Activated CD8-positive, alpha-beta memory T cell treated with anti-CD3 and anti-CD28 coated beads, Interleukin-2, amount 50 U/mL, for 4 hours (primary cell): Measurements from ENCODE around the gene TMTC1.

Experiments
- DNase-seq: peaks from one replicate; pipeline ENCODE4 v3.0.0-alpha.2; 2020

TMTC1 gene

DNA sequence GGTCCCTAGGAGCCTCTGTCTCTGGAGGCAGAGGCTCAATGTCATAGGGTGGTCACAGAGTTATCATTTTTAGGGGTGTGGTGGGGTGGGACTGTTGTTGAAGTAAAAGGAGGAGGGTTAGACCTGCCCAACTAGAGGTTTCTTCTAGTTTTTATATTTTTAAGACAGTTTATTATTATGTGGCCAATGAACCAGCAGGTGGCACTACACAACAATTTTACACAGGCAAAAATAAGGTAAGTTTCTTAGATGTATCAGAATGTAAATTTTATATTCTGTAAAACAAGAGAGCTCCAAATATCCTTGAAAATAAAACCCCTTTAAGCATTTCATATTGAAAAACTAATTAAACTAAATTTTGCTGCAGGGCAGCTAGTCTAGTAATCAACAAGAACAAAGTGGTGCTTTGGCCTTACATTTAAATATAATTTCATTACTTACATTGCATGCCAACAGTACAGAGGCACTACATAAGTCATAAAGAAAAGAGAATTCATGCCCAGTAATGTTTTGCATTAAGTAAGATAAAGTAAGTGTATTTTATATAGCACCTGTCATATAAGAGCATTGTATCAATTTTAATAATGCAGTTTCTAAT is 264.1 kb downstream of the TMTC1 start:
- peak; percentile 19 for DNase-seq

DNA sequence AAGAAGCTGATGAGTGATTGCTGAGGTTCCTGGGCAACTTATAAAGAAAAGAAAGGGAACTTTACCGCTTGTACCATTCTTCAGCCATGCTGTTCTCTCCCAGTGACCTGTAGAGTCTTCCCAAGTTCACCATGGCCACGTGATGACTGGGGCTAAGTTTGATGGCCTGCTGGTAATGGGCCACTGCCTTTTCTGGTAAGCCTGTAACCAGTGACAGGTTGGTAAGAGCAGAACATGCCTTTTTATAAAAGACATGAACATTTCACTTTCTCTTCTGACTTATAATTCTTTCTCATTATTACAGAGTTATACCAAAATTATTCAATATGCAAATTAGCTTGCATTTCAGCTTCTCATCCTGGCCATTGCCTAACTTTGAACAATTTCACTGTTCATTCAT is 265.3 kb downstream of the TMTC1 start:
- DNase-seq = no peak

DNA sequence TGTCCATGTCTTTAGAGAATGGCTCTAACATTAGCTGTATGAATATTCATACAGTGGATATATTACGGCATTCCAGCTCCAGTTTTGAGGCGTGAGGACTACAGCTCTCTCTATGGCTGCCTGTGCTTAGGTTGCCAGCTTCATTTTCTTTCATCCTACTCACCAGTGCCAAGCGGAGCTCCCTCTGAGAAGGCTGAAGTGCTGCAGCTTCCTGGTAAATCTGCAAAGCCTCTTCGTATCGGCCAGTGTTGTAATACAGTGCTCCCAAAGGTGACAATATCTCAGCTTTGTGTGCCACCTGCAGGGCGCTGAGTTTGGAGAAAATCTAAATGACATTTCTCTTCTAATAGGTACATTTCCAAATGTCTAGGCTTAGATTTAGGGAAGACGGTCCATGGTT is 266.5 kb downstream of the TMTC1 start:
- DNase-seq = no peak

DNA sequence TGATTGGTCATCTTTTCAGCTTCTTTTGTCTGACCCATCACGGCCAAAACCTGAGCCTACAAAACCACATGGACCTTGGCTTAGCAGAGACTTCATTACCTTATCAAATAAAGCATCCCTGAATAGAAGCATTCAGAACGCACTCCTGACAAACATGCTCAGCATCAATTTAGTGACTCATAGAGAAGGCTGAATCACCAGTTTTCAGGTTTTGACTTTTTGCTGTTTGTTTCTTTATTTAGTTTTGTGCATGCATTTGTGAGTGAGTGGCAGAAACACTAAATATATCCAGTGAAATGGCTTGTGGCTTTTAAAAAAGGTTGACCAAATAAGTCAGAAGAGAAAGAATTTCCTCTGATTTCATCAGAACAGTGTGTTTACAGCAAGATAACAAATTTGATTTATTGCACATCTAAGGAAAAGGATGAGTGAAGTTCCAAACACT is 267.3 kb downstream of the TMTC1 start:
- DNase-seq = no peak

DNA sequence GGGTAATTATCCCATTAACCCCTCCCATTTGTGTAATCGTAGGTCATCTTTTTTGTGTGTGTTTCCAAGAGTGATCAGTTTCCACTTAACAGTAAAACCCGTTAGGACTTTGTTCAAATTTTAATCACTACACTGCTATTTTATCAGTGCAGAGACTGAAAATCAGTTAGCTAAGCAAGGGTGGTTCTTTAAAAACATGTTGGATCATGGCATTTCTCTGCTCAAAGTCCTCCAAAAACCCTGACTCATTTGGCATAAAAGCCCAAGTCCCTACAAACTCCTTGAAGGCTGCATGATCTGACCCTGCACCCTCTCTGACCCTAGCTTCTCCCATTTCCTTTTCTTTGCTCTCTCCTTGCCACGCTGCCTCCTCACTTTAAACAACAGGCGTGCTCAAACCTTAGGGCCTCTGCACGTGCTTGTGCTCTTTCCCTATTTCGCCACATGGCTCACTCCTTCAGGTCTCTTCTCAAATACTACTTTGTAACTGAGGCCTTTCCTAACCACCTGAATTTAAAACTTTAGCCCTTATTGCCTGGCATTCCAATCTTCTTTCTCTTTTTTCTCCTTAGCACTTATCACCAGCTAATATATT is 273.1 kb downstream of the TMTC1 start:
- no peak for DNase-seq

DNA sequence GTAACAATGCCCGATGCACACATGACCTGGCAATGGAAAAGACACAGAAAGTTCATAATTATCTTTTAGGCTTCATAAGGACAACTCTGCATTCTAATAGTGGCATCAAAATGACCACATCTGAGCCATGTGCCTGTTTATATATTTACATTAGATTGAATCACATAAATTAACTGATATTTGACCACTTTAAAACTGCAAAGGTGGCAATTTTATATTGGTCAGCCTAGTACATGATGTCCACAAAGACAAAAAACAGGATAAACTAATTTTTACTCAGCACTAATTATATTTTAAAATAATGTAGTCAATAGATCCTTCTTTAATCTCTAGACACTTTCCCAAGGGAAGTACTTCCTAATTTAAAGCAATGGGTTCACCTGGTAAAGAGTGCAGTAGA is 274.2 kb downstream of the TMTC1 start:
- no peak for DNase-seq

DNA sequence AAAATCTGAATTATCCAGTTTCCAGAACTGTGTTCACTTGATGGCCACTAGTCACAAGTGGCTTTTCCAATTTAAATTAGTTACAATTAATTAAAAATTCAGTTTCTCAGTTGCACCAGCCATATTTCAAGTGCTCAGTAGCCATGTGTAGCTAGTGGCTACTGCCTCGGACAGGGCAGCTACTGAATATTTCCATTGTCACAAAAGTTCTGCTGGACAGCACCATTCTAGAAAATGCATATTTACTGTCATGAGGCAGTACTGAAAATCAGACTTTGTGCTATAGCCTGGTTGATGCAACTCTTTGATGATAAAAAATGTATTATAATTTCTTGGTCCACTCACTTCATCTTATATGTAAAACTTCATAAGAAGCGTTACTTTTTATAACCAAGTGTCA is 274.8 kb downstream of the TMTC1 start:
- no peak for DNase-seq

DNA sequence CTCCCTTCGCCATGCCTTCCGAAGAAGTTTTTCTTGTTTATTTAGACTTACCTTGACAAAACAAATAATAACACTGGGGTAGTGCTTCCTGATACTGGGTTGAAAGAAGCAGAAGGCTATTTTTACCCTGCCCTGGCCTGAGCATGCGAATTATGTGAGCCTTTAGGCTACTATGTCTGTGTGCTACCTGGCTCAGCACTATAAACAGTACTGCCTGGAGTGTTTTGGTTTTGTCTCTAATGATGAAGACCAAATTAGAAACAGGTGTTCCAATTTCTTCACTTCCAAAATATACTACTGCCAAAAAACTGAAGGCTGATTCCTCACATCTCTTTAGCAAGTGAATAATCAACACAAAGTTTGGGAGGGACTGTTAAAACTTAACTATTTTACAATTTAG is 278.6 kb downstream of the TMTC1 start:
- DNase-seq = no peak

DNA sequence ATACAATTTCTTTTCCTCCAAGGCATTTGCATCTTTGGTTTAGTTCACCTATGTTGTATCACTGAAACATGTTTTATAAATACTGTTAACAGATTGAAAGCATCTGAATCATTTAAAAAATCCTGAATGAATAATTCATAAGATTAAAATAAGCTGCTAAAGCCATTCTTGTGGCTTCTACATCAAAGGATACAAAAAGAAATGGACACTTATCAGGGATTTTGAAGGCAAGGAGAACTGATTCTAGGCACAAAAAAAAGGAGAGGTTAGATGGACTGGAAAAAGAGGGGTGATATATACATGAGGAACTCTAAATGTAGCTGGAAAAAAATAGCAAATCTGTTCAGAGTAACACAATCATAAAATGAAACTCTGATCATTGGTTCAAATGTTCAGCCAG is 280.5 kb downstream of the TMTC1 start:
- no peak for DNase-seq

DNA sequence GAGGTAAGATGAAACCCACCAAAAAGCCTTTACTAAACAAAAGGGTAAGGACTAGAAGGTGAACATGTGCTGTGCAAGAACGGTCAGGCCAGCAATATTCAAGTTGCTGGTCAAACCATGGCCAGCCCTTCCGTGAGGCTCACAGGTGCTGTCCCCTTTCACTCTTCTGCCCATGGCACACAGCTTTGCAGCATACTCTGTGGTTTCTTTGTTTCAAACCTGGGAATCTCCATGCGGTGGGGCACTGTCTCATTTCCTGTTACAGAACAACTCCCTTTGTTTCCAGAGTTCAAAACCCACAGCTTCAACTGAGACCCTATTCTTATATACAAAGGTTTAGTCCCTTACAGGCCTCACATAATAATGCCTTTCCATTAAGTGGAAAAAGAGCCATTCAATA is 284.5 kb downstream of the TMTC1 start:
- no peak for DNase-seq

DNA sequence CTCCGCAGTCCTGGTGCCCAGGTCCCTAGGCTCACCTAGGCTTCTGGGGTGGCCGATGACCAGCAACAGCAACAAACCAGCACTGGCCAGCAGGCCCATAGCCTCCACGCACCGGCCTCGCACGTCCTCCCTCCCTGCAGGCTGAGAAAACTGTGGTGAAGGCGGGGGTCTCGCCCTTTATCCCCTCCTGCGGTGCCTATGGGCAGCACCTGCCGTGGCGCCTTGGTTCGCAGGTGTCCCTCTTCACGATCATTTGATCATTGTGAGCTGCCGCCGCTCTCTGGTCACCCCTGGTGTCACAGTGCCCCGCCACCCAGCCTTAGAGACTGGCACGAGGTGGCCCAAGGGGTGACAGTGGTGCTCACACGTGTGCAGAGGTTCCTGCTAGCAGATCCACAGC is 286.2 kb downstream of the TMTC1 start, which contains the start of gene OVCH1:
Gene OVCH1 (minus strand): TSS at position 99 of the 400 bp plus-strand sequence. CDS start 0 bp downstream, at position 99.
- DNase-seq = no peak

DNA sequence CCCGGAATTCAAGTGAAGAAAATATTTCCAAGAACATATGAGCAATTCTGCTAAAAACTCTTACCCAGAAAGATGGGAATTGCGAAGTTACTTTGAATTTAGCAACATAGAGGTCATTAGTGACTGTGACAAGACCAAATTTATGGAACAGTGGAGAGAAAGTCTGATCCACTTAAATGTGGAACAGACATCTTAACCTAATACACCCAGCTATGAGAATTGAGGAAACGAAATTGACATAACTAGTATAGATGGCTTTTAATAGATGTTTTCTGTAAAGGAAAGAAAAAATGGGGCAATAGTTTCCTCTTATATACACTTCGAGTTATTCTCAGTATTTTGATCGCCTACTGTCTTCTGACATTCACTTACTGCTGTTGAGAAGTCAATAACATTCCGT is 290.9 kb downstream of the TMTC1 start:
- no peak for DNase-seq

DNA sequence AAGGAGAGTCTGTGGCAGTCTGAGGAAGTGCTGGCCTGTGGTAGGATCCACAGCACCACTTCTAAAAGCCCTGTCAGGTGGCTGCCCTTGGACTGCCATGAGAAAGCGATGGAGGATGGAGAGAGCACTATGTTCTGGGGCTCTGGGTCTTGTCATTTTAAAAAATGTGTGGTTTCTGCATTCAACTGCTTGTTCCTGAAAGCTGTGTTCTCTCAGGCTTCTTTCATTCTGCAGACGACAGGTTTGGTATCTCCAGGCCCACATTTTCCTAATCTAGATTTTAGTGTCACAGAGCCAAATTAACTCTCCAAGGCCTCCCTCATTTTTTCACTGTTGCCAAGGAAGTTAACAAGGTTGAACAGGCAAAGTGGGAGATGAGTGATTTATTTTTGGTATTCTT is 296.8 kb downstream of the TMTC1 start:
- no peak for DNase-seq

DNA sequence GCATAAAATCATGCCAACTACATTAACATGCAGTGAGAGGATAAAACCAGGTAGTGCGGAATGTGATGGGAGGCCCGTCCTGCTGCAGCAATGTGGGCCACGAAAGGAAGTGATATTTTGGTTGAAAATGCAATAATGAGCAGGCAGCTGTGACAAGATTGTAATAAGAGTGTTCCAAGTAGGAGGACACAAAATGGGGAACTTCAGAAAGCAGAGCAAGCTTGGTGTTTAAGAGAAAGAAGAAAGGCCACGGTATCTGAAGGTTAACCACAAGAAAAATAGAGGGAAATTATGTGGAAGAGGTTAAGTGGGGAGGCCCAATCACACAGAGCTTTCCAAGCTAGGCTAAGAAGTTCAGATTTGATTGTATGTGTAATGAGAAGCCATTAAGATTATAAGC is 320.5 kb downstream of the TMTC1 start:
- DNase-seq = no peak

DNA sequence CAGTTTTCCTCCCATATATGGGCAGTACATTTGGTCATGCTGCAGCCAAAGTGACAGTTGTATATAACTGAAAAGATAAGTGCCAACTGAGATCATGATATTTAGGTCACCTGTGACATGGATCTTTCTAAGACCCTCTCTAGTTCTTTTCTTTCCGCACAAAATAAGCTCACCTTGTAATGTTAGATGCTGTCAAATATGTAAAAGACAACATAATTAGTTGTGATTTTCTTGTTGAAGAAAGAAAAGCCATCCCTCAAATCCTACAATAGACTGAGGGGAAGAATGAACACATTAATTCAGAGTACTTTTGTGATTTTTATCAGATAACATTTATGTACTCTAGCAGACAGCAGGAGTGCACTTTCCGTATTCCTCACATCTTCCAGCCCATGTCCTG is 323.7 kb downstream of the TMTC1 start:
- DNase-seq = no peak

DNA sequence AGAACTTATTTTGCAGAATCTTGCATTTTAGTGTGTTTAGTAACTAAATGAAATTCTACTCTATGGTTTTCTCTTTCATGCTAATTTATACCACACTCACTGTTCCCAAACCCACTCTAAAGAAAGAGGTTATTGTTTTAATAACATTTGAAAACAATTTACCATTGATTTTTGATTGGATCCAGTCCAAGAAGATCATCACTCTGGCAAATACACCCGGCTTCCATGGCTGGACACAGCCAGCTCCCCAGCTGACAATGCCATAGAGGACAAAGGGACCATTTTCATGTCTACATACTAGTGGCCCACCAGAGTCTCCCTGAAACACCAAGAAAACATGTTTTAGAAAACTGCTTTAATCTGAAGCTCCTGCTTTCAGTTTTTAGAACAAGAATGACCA is 328.7 kb downstream of the TMTC1 start:
- no peak for DNase-seq

DNA sequence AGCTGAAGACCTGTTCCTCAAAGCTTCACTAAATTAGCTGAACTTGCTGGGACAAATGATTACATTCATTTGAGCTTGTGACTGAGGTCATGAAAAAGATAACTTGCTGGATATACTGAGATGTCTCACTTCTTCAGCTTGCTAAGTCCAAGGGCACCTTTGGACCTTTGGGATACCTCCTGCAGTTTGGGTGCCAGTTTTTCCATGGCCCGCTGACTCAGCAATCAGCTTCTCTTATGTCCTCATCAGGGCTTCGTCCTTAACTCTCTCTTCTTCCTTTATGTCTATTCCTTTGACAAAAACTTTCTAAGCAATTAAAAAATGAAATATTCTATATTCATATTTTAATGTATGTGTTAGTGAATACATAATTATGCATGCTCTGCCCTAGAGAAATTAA is 331.9 kb downstream of the TMTC1 start:
- DNase-seq = no peak
